OCI-LY3 (cell line): ENCODE data around the gene PRRG2.
A peak's percentile ranks its signal among the peaks of the same experiment; 100 is the strongest.

Experiments
- H2AFZ ChIP-seq: fragments of 200-600, 300-600 bp; shearing (Covaris generic); 2 replicates; pipeline ENCODE4 v1.6.0; 2014; ENCODE audit warnings: antibody characterized with exemption, low read depth, low read length
- H3K27ac ChIP-seq: fragments of 200-600, 300-600 bp; sonication (generic); 2 replicates; pipeline ENCODE4 v1.5.1; 2014; ENCODE audit warnings: mild to moderate bottlenecking, low read length, moderate library complexity, mixed read lengths
- H3K27me3 ChIP-seq: fragments of 200-600, 300-600 bp; sonication (generic); 2 replicates; pipeline ENCODE4 v1.6.1; 2014; ENCODE audit warnings: low read depth, low read length, mixed read lengths
- H3K36me3 ChIP-seq: fragments of 200-600, 300-600 bp; sonication (generic); replicated peaks from 2 replicates; pipeline ENCODE3; 2014; ENCODE audit warnings: low read depth, low read length, mixed read lengths
- H3K4me1 ChIP-seq: fragments of 300-600, 200-600 bp; sonication (generic); 2 replicates; pipeline ENCODE4 v1.6.1; 2014; ENCODE audit warnings: low read length, mixed read lengths
- H3K4me2 ChIP-seq: fragments of 200-600, 300-600 bp; sonication (generic); 2 replicates; pipeline ENCODE4 v1.6.1; 2014; ENCODE audit warnings: low read length, mixed read lengths
- H3K4me3 ChIP-seq: fragments of 300-600, 200-600 bp; sonication (generic); 2 replicates; pipeline ENCODE4 v1.5.1; 2014; ENCODE audit warnings: antibody characterized with exemption, mild to moderate bottlenecking, low read length, moderate library complexity
- H3K79me2 ChIP-seq: fragments of 300-600, 200-600 bp; shearing (Covaris generic); 2 replicates; pipeline ENCODE4 v1.6.1; 2014; ENCODE audit warnings: mild to moderate bottlenecking, low read length, mixed read lengths
- H3K9ac ChIP-seq: fragments of 300-600, 200-600 bp; shearing (Covaris generic); 2 replicates; pipeline ENCODE4 v1.6.0; 2014; ENCODE audit warnings: mild to moderate bottlenecking, low read length, moderate library complexity
- H3K9me3 ChIP-seq: fragments of 200-600, 300-600 bp; shearing (Covaris generic); 2 replicates; pipeline ENCODE4 v1.6.1; 2014; ENCODE audit warnings: low read length, mixed read lengths; ENCODE audit not compliant: insufficient read depth
- H4K20me1 ChIP-seq: fragments of 200-600, 300-600 bp; sonication (generic); 2 replicates; pipeline ENCODE4 v1.6.1; 2016; ENCODE audit warnings: low read length, mixed read lengths; ENCODE audit not compliant: insufficient read depth
- CTCF ChIP-seq: fragments of 200-600, 300-600 bp; sonication (generic); IDR thresholded peaks from 2 replicates; pipeline ENCODE4 v1.5.1; 2014; ENCODE audit warnings: antibody characterized with exemption, low read length, low read depth
- EZH2phosphoT487 ChIP-seq: fragments of 200-600 bp; shearing (Covaris generic); IDR thresholded peaks from 2 replicates; pipeline ENCODE4 v1.6.1; 2018; ENCODE audit warnings: antibody characterized with exemption, mixed run types, low read depth

Gene PRRG2

GRCh38 chr19:49637821-49638738, 57.0 kb downstream of the PRRG2 start:
- H3K27ac ChIP-seq = no peak overlapping the region
- H3K9me3 ChIP-seq = no peaks in the 10 kb centered on the region
- no peaks in the 10 kb centered on the region for H3K36me3 ChIP-seq
- H3K9ac ChIP-seq = no peak overlapping the region
- peaks cover 15% of the 10 kb centered on the region for H3K79me2 ChIP-seq
- no peak overlapping the region for H2AFZ ChIP-seq
- H4K20me1 ChIP-seq = no peaks in the 10 kb centered on the region
- no peak overlapping the region for H3K4me3 ChIP-seq
- no peak for TF ChIP-seq CTCF
- no peak for TF ChIP-seq EZH2phosphoT487
- peaks cover 8% of the 10 kb centered on the region for H3K27me3 ChIP-seq
- peaks cover 8% of the 10 kb centered on the region for H3K4me1 ChIP-seq
- no peak overlapping the region for H3K4me2 ChIP-seq

- TF ChIP-seq CTCF (no peak), EZH2phosphoT487 (no peak)
- no peak overlapping the region for H3K27ac ChIP-seq
- H3K36me3 ChIP-seq = peaks cover 5% of the 10 kb centered on the region
- H2AFZ ChIP-seq = peak overlapping the region; percentile 3; the same call in 1 of the 2 replicates
- H3K9ac ChIP-seq = peak overlapping the region; percentile 69
- H3K9me3 ChIP-seq = no peaks in the 10 kb centered on the region
- peaks cover 15% of the 10 kb centered on the region for H3K4me1 ChIP-seq
- H4K20me1 ChIP-seq = peaks cover 3% of the 10 kb centered on the region; the same call in 1 of the 2 replicates
- H3K4me3 ChIP-seq = peak overlapping the region; percentile 79
- peaks cover 29% of the 10 kb centered on the region for H3K79me2 ChIP-seq
- peaks cover 8% of the 10 kb centered on the region for H3K27me3 ChIP-seq
- H3K4me2 ChIP-seq = peak overlapping the region; percentile 86
These were observed 58.4 kb downstream of the PRRG2 start for GRCh38 chr19:49639401-49640112.

GRCh38 chr19:49640113-49640898, 59.2 kb downstream of the PRRG2 start, which contains the start of gene RRAS:
TSS of gene RRAS (minus strand) at chr19:49640143. CDS start at chr19:49640098, 45 bp downstream.
- Histone ChIP-seq H4K20me1 (peaks cover 3% of the 10 kb centered on the region; the same call in 1 of the 2 replicates), H3K4me2 (peak within 1 kb of the TSS; percentile 86), H2AFZ (peak within 1 kb of the TSS; percentile 3; the same call in 1 of the 2 replicates), H3K36me3 (peaks cover 5% of the 10 kb centered on the region), H3K9ac (peak within 1 kb of the TSS; percentile 98), H3K27me3 (peaks cover 8% of the 10 kb centered on the region), H3K27ac (peak within 1 kb of the TSS; percentile 91), H3K4me3 (peak within 1 kb of the TSS; percentile 93), H3K4me1 (peaks cover 15% of the 10 kb centered on the region), H3K79me2 (peaks cover 37% of the 10 kb centered on the region), H3K9me3 (no peaks in the 10 kb centered on the region)
- TF ChIP-seq EZH2phosphoT487 (no peak), CTCF (no peak)
